Muscle layer of colon (tissue), 2 donors: ENCODE results near the gene POLD1.

Source experiments
- H3K27ac ChIP-seq: one replicate; pipeline ENCODE4 v1.7.0; 2013; ENCODE audit warnings: low read depth, mild to moderate bottlenecking, low read length, moderate library complexity
- H3K27me3 ChIP-seq, 2 donors: one replicate each; pipeline ENCODE4 v1.7.0; 2013; ENCODE audit warnings: low read length in 2 of 2, mild to moderate bottlenecking in 2 of 2; ENCODE audit not compliant: insufficient read depth in 2 of 2, control insufficient read depth in 1 of 2
- H3K36me3 ChIP-seq: one replicate; pipeline ENCODE4 v1.7.0; 2013; ENCODE audit warnings: mild to moderate bottlenecking, low read length; ENCODE audit not compliant: insufficient read depth
- H3K4me1 ChIP-seq: one replicate; pipeline ENCODE4 v1.7.0; 2013; ENCODE audit warnings: mild to moderate bottlenecking, low read length; ENCODE audit not compliant: insufficient read depth
- H3K4me3 ChIP-seq, 2 donors: one replicate each; pipeline ENCODE4 v1.7.0; 2013; ENCODE audit warnings: low read length in 2 of 2, low read depth in 1 of 2, mild to moderate bottlenecking in 1 of 2, moderate library complexity in 1 of 2
- H3K9ac ChIP-seq: one replicate; pipeline ENCODE4 v1.7.0; 2013; ENCODE audit warnings: low read length
- H3K9me3 ChIP-seq: one replicate; pipeline ENCODE4 v1.7.0; 2013; ENCODE audit warnings: mild to moderate bottlenecking, low read length
- donor health status: abdominal sarcoma.
- donor health status: Adenocarcinoma of cecum.

The POLD1 gene

GRCh38 chr19:50467566-50467965 is 83.4 kb downstream of the POLD1 start:
- H3K4me1 ChIP-seq = no peaks in the 10 kb centered on the region
- no peak overlapping the region for H3K9ac ChIP-seq
- H3K27ac ChIP-seq = no peak overlapping the region
- H3K36me3 ChIP-seq = no peaks in the 10 kb centered on the region
- H3K4me3 ChIP-seq = no peak overlapping the region
- peaks cover 0 to 6% of the 10 kb centered on the region in 2 donors for H3K27me3 ChIP-seq
- no peaks in the 10 kb centered on the region for H3K9me3 ChIP-seq
